Left renal cortex interstitium (tissue), 4 donors: Measurements from ENCODE around the gene AGTR1. TPM values are rescaled to one million over a fixed set of nuclear protein-coding genes. Genes with fewer than 3 reads are reported as not detected.

ENCODE experiments used
- polyA plus RNA-seq, 4 donors: library from polyadenylated mRNA; unstranded; fragments of 120-200 nt; gene quantifications; one replicate each; pipeline ENCODE4 v1.2.1, GENCODE V29; 2013; ENCODE audit not compliant: insufficient read length in 4 of 4

Gene AGTR1
- polyA plus RNA-seq, 4 donors, result 17.7 to 23.9 (median 20.7) TPM

Other genes with a start within 250 kb of the AGTR1 start
- 1 to 10 TPM in 1 of 4 donors, under 1 TPM in 3; 0.71 to 1.1 (median 0.79) TPM for gene CPB1, start 129.9 kb downstream of the AGTR1 start, polyA plus RNA-seq
- gene CPA3, start 167.4 kb downstream of the AGTR1 start, polyA plus RNA-seq, result under 1 TPM; 0.19 to 0.64 (median 0.46) TPM